Caco-2 (cell line): Measurements from ENCODE around the gene PLEK. TPM values are rescaled to one million over a fixed set of nuclear protein-coding genes. Genes with fewer than 3 reads are reported as not detected.

Experiments
- BruUV-seq: library from RNA; stranded (reverse); fragments of 400-500 nt; replicated peaks from 2 replicates; lab custom pipeline; 2021; lab: Mats Ljungman, UMichigan
- CTCF ChIA-PET: fragments of 300-600 bp; sonication (Branson Sonifier 250); formaldehyde crosslinking; loops from one replicate; lab custom pipeline; 2022; ENCODE audit warnings: antibody characterized with exemption; lab: Charles Lee
- POLR2A ChIA-PET: fragments of 300-600 bp; sonication (Branson Sonifier 250); formaldehyde crosslinking; loops from one replicate; lab custom pipeline; 2022; ENCODE audit warnings: antibody characterized with exemption; lab: Charles Lee
- DNase-seq, 2 experiments: peaks; one replicate each; pipeline versions ENCODE4 v3.0.0 to v3.0.0-alpha.2; 2020 to 2022
- H3K27me3 ChIP-seq: replicated peaks from 2 replicates; pipeline ENCODE4 v1.6.0; 2011; ENCODE audit warnings: low read length; ENCODE audit not compliant: control insufficient read depth, insufficient read depth
- H3K36me3 ChIP-seq: 2 replicates; pipeline ENCODE4 v1.5.1; 2011; ENCODE audit warnings: low read length; ENCODE audit not compliant: control insufficient read depth, insufficient read depth
- H3K4me1 ChIP-seq: fragments of 250-450 bp; sonication (Bioruptor Pico); 2 replicates; pipeline ENCODE4 v1.5.1; 2020; ENCODE audit warnings: mild to moderate bottlenecking
- H3K4me3 ChIP-seq: 2 replicates; pipeline ENCODE4 v1.5.1; 2011; ENCODE audit warnings: low read depth, mild to moderate bottlenecking, control low read depth, low read length
- H3K9me3 ChIP-seq: fragments of 250-450 bp; sonication (Bioruptor Pico); 2 replicates; pipeline ENCODE4 v1.5.1; 2020; ENCODE audit warnings: mild to moderate bottlenecking, moderate library complexity
- H3K27ac Mint-ChIP-seq: one replicate; pipeline ENCODE4 v1.8.0; 2022; ENCODE audit warnings: mixed read lengths; ENCODE audit not compliant: unreplicated experiment
- H3K27me3 Mint-ChIP-seq: one replicate; pipeline ENCODE4 v1.8.0; 2022; ENCODE audit warnings: mixed read lengths; ENCODE audit not compliant: insufficient read depth, unreplicated experiment
- H3K36me3 Mint-ChIP-seq: one replicate; pipeline ENCODE4 v1.8.0; 2022; ENCODE audit warnings: mild to moderate bottlenecking, mixed read lengths; ENCODE audit not compliant: insufficient read depth, unreplicated experiment
- H3K4me1 Mint-ChIP-seq: one replicate; pipeline ENCODE4 v1.8.0; 2022; ENCODE audit warnings: low read depth, mixed read lengths; ENCODE audit not compliant: unreplicated experiment
- H3K4me3 Mint-ChIP-seq: one replicate; pipeline ENCODE4 v1.8.0; 2022; ENCODE audit warnings: mild to moderate bottlenecking, moderate library complexity, mixed read lengths; ENCODE audit not compliant: unreplicated experiment
- H3K9me3 Mint-ChIP-seq: one replicate; pipeline ENCODE4 v1.8.0; 2022; ENCODE audit warnings: mixed read lengths; ENCODE audit not compliant: unreplicated experiment
- intact Hi-C: fragments of 100-400 bp; cut with micrococcal nuclease; formaldehyde crosslinking; loops from one replicate; pipeline ENCODE4 v1.10.0; 2022; ENCODE audit not compliant: unreplicated experiment
- total RNA-seq: library from RNA; stranded (reverse); gene quantifications from 2 replicates; pipeline ENCODE4 v1.2.3, GENCODE V29; 2022
- TF ChIP-seq, protein P1 (sequence below), 2 experiments: fragments of 200-600 bp in 1 of 2; IDR thresholded peaks; 1 replicate in 1 of 2; 2 replicates in 1 of 2; pipeline versions ENCODE4 v1.5.1 to v1.8.0; 2011 to 2022; ENCODE audit warnings: antibody characterized with exemption in 1 of 2, control low read depth in 1 of 2, inconsistent platforms in 1 of 2, low read depth in 1 of 2, low read length in 1 of 2, mild to moderate bottlenecking in 1 of 2, moderate library complexity in 1 of 2; ENCODE audit not compliant: insufficient read depth in 1 of 2, severe bottlenecking in 1 of 2, unreplicated experiment in 1 of 2

PLEK gene
- total RNA-seq, 1 experiment from 2014 or later, result not detected

DNA sequence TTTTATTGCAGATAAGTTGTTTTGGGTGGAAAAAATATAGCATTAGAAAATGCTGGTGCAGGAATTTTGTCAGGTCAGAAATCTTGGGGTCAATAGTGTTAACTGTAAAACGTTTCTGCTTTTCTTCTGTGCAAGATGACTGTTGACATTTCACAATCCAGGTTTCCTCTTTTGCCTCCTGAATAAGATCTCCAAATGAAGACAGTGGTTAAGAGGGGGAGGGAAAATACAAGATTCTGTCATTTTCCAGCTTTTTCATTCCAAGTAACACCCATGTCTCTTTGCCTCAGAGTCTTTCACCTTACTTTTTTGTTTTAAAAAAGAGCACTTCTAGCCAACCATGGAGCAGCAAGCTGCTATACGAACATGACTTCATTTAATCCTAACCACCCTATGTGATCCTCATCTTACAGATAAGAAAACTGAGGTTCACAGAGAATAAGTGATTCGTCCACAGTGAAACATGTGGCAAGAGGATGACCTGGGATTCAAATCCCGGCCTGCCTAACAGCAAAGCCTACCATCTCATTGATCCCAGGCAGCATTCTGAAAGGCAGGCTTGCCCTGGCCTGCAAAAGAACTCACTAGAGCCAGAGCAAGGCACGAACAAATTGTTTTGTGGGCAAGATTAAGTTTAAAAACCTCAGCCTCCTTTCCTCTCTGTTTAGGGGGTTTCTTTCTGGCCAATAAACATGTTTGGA lies 3.0 kb downstream of the PLEK start:
- intact Hi-C loops, result no loop called here
- Mint-ChIP-seq H3K27me3 (peaks cover 3% of the 10 kb centered on the region), H3K9me3 (no peaks in the 10 kb centered on the region), H3K4me3 (no peak overlapping the region), H3K27ac (no peak overlapping the region), H3K36me3 (no peaks in the 10 kb centered on the region), H3K4me1 (no peaks in the 10 kb centered on the region)
- peaks cover 1% of the 10 kb centered on the region; the same call in 1 of the 2 replicates for H3K27me3 ChIP-seq
- no peak overlapping the region for H3K4me3 ChIP-seq
- TF ChIP-seq, protein P1, sequence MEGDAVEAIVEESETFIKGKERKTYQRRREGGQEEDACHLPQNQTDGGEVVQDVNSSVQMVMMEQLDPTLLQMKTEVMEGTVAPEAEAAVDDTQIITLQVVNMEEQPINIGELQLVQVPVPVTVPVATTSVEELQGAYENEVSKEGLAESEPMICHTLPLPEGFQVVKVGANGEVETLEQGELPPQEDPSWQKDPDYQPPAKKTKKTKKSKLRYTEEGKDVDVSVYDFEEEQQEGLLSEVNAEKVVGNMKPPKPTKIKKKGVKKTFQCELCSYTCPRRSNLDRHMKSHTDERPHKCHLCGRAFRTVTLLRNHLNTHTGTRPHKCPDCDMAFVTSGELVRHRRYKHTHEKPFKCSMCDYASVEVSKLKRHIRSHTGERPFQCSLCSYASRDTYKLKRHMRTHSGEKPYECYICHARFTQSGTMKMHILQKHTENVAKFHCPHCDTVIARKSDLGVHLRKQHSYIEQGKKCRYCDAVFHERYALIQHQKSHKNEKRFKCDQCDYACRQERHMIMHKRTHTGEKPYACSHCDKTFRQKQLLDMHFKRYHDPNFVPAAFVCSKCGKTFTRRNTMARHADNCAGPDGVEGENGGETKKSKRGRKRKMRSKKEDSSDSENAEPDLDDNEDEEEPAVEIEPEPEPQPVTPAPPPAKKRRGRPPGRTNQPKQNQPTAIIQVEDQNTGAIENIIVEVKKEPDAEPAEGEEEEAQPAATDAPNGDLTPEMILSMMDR (IDR thresholded peaks at IDR 0.05; ENCODE audit: insufficient read depth in 1 of 2, low read depth in 1 of 2, low read length in 1 of 2, severe bottlenecking in 1 of 2, unreplicated experiment in 1 of 2), result no peak
- BruUV-seq, result no TSS peak
- H3K36me3 ChIP-seq, result no peaks in the 10 kb centered on the region
- no peak for DNase-seq
- H3K4me1 ChIP-seq, result no peaks in the 10 kb centered on the region
- CTCF ChIA-PET, result no interaction called here
- POLR2A ChIA-PET, result no interaction called here
- H3K9me3 ChIP-seq, result 0 out of 2 replicates have a peak, but pooled peaks cover 3% of the 10 kb centered on the region

DNA sequence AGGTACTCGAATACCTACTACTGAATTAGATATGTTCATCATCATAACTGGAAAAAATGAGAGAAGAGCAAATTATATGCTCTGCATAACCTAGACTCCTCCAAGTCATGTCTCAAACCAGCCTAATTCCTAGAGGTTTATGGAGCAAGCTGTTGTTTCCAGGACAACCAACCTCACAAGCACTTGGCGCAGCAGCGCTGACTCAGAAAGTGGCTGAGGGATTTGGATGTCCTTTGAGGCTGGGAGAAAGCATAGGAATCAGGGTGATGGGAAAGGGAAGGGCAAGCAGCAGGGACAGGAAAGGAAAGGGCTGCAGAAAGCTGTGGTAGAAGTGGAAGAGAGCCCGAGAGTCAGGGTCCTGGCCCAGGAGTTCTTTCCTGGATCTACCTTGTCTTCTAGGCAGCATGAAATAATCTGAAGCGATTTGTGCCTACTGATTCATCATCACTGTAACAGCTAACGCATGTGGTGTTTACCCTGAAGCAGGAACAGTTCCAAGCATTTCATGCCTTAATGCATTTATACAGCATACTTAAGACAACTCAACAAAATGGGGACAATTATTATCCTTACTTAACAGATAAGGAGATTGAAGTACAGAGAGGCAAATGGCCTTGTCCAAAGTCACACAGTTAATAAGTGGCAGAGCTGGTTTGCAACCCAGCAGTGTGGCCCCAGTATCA lies 3.7 kb downstream of the PLEK start:
- BruUV-seq, result no TSS peak
- intact Hi-C loops, result no loop called here
- TF ChIP-seq, protein P1 (IDR thresholded peaks at IDR 0.05; ENCODE audit: insufficient read depth in 1 of 2, low read depth in 1 of 2, low read length in 1 of 2, severe bottlenecking in 1 of 2, unreplicated experiment in 1 of 2), result no peak
- no peak for DNase-seq
- no peak overlapping the region for H3K4me3 ChIP-seq
- H3K36me3 ChIP-seq, result no peaks in the 10 kb centered on the region
- peaks cover 3% of the 10 kb centered on the region for H3K27me3 Mint-ChIP-seq
- H3K27ac Mint-ChIP-seq, result no peak overlapping the region
- H3K9me3 ChIP-seq, result 0 out of 2 replicates have a peak, but pooled peaks cover 3% of the 10 kb centered on the region
- peaks cover 1% of the 10 kb centered on the region; the same call in 1 of the 2 replicates for H3K27me3 ChIP-seq
- H3K9me3 Mint-ChIP-seq, result no peaks in the 10 kb centered on the region
- no peaks in the 10 kb centered on the region for H3K36me3 Mint-ChIP-seq
- H3K4me1 Mint-ChIP-seq, result no peaks in the 10 kb centered on the region
- no peak overlapping the region for H3K4me3 Mint-ChIP-seq
- ChIA-PET POLR2A (no interaction called here), CTCF (no interaction called here)
- no peaks in the 10 kb centered on the region for H3K4me1 ChIP-seq

DNA sequence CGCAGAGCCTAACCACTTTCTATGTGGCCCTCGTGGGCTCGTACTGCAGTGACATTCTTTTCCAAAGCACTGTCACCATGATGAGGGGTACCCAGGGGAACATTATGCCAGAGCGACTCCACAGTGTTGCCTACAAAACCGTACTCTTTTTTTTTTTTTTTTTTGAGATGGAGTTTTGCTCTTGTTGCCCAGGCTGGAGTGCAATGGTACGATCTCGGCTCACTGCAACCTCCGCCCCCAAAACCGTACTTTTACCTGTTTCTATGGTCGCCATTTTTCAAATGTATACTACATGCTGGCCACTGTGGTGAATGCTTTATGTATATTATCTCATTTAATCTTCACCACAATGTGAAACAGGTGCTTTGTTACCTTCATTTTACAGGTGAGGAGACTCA lies 4.3 kb downstream of the PLEK start:
- Mint-ChIP-seq H3K9me3 (no peaks in the 10 kb centered on the region), H3K4me3 (no peak overlapping the region), H3K36me3 (no peaks in the 10 kb centered on the region), H3K4me1 (no peaks in the 10 kb centered on the region), H3K27ac (no peak overlapping the region), H3K27me3 (peaks cover 3% of the 10 kb centered on the region)
- POLR2A ChIA-PET, result no interaction called here
- H3K4me1 ChIP-seq, result no peaks in the 10 kb centered on the region
- TF ChIP-seq, protein P1 (IDR thresholded peaks at IDR 0.05; ENCODE audit: insufficient read depth in 1 of 2, low read depth in 1 of 2, low read length in 1 of 2, severe bottlenecking in 1 of 2, unreplicated experiment in 1 of 2), result no peak
- intact Hi-C loops, result no loop called here
- no peak for DNase-seq
- H3K36me3 ChIP-seq, result no peaks in the 10 kb centered on the region
- no peak overlapping the region for H3K4me3 ChIP-seq
- no TSS peak for BruUV-seq
- H3K27me3 ChIP-seq, result peaks cover 1% of the 10 kb centered on the region; the same call in 1 of the 2 replicates
- H3K9me3 ChIP-seq, result 0 out of 2 replicates have a peak, but pooled peaks cover 3% of the 10 kb centered on the region
- CTCF ChIA-PET, result no interaction called here
